ENCODE measurements around the gene LANCL3.

Gene LANCL3

DNA sequence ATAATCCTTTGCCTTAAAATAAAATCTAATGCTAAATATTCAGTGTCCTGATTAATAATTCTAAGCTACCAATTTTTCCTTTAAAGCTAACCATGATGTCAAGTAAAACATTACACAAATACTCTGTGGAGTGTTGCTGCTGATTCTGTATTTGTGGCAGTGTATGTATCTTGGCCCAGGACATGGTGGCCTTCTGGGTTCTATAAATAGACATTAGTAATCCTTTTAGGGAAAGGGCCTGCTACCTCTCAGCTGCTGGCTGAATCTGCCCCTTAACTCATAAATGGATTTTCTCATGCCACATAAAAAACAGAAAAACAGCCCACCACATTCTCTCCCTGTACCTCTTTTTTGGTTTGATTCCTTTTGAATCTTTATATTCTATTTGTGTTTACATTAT is 113.0 kb downstream of the LANCL3 start:
- TF ChIP-seq, protein P1, sequence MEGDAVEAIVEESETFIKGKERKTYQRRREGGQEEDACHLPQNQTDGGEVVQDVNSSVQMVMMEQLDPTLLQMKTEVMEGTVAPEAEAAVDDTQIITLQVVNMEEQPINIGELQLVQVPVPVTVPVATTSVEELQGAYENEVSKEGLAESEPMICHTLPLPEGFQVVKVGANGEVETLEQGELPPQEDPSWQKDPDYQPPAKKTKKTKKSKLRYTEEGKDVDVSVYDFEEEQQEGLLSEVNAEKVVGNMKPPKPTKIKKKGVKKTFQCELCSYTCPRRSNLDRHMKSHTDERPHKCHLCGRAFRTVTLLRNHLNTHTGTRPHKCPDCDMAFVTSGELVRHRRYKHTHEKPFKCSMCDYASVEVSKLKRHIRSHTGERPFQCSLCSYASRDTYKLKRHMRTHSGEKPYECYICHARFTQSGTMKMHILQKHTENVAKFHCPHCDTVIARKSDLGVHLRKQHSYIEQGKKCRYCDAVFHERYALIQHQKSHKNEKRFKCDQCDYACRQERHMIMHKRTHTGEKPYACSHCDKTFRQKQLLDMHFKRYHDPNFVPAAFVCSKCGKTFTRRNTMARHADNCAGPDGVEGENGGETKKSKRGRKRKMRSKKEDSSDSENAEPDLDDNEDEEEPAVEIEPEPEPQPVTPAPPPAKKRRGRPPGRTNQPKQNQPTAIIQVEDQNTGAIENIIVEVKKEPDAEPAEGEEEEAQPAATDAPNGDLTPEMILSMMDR (IDR thresholded peaks at IDR 0.05; ENCODE audit: control insufficient read depth, extremely low read depth, insufficient read depth): no peak
- H3K4me3 ChIP-seq (ENCODE audit: low read depth, low read length): no peak overlapping the region
- no peak for DNase-seq (ENCODE audit: low read depth)

DNA sequence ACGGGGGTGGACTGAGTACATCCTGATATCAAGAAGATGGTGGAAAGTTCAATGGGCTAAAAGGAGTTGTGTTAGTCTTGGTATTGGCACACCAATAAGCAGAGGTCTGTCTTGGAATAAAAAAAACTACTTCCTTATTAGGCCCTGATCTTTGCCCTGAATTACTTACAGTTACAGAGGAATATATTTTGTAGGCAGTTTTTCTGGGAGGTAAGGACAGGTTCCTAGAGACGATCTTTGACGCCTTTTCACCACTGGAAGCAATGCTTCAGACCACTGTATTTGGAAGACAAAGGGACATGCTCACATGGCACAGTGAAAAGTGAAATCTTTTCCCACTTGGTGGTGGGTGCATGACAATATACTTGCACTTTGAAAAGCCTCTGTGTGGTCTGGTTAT is 113.5 kb downstream of the LANCL3 start:
- H3K4me3 ChIP-seq (ENCODE audit: low read depth, low read length): no peak overlapping the region

DNA sequence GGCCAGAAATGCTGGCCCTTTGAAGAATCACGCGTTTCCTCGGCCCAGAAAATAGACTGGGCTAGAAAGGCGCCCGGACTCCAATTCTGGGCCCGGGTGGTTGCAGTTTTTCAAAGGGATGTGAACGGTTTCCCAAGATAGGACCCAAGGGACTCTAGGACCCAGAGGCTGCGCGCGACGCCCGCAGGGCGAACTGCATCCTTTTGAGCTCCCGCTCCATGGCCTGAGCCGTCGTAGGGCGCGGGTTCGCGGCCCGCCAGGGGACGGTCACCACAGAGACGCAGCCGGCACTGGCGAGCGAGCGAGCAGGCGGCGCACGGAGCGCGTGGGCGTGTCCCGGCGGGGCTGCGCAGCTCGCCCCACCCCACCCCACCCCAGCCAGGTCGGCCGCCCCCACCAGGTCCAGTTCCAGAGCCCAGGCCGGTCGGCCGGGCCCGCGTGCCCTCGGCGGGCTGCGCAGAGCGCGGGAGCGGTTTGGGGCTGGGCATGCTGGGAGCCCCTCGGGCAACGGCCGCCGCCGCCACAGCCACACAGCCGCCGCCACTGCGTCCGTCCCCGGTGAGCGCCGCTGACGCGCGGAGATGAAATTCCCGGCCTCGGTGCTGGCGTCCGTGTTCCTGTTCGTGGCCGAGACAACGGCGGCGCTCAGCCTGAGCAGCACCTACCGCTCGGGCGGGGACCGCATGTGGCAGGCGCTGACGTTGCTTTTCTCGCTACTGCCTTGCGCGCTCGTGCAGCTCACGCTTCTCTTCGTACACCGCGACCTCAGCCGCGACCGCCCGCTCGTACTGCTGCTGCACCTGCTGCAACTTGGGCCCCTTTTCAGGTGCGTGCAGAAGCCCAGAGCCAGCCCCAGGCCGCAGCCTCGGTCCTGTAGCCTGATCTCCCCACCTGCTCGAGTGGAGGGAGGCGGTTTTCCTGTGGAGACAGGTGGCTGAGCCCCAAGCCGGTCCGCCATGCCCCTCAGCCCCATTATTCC is 114.2 kb downstream of the LANCL3 start, which contains the start of gene XK:
Gene XK, plus strand, starts transcription at position 411 of the 979 bp plus-strand sequence. Its CDS starts 171 bp downstream, at position 582.
- no peak within 1 kb of the TSS for H3K4me3 ChIP-seq (ENCODE audit: low read depth, low read length)
- DNase-seq (ENCODE audit: low read depth): no peak
- TF ChIP-seq, protein P1 (IDR thresholded peaks at IDR 0.05; ENCODE audit: control insufficient read depth, extremely low read depth, insufficient read depth): no peak

More for the DNA sequence above, 113.5 kb downstream of the LANCL3 start:
- TF ChIP-seq, protein P1 (IDR thresholded peaks at IDR 0.05; ENCODE audit: control insufficient read depth, extremely low read depth, insufficient read depth): no peak
- DNase-seq (ENCODE audit: low read depth): no peak

DNA sequence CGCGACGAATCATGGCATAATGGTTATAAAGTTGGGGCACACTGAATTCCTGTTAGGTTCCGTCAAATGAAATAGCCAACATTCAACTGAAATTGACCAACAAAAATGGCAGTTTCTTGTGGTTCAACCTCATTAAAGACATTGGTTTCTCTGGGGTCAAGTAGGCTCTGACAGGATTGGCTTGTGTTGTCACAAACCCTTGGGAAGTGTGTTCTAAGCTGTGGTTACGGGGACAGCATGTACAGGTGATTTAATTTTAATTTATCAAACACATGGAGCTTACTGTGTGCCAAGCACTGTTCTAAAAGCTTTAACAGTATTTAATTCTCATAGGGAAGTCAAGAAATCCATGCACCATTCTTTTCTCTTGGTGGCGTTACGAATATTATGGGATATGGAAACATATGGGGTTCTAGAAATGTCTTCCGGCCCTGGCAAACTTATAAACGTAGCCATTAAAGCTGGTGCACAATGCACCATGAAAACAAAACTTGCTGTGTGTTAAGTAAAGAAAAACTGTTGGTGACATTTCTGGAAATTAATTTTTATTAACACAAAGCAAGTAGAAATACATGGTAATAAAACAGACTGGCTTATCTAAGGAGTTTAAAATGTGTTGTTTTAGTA is 115.0 kb downstream of the LANCL3 start:
- TF ChIP-seq, protein P1 (IDR thresholded peaks at IDR 0.05; ENCODE audit: control insufficient read depth, extremely low read depth, insufficient read depth): no peak
- no peak overlapping the region for H3K4me3 ChIP-seq (ENCODE audit: low read depth, low read length)
- DNase-seq (ENCODE audit: low read depth): no peak

DNA sequence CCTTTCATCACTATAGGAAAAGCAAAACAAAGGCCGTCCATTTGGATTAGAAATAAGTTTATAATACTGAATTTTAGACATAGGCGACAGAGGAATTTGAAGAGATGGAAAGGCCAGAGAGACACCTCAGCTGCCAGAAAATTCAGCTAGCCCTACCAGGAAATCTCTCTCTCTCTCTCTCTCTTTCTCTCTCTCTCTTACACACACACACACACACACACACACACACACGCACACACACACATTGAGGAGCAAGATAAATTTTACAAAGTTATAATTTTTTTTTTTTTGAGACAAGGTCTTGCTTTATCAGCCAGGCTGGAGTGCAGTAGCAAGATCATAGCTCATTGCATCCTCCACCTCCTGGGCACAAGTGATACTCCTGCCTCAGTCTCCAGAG is 115.5 kb downstream of the LANCL3 start:
- DNase-seq (ENCODE audit: low read depth): no peak
- TF ChIP-seq, protein P1 (IDR thresholded peaks at IDR 0.05; ENCODE audit: control insufficient read depth, extremely low read depth, insufficient read depth): no peak
- no peak overlapping the region for H3K4me3 ChIP-seq (ENCODE audit: low read depth, low read length)

DNA sequence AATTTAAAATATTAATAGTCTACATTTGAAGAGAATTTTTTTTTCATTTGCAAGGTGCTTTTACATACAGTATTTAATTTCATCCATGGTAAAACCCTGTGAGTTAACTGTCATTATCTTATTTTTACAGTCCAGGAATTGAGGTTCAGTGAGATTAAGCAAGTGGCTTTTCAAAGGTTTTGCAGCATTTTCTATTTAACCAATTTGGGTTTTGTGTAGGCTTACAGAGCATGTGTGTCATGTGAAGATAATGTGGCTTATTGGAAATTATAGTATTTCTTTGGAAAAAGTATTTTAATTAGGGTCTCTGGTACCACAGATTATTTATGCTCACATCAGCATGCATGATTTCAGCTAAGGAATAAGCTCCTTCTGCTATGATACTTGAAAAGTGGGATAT is 118.7 kb downstream of the LANCL3 start:
- DNase-seq (ENCODE audit: low read depth): no peak
- TF ChIP-seq, protein P1 (IDR thresholded peaks at IDR 0.05; ENCODE audit: control insufficient read depth, extremely low read depth, insufficient read depth): no peak
- no peak overlapping the region for H3K4me3 ChIP-seq (ENCODE audit: low read depth, low read length)

Data from LNCaP clone FGC (cell line).